ENCODE measurements around the gene PHLDA3.

The PHLDA3 gene

GRCh38 chr1:201468844-201469644 lies at the start of gene PHLDA3:
TSS of gene PHLDA3 (minus strand) at chr1:201469188. CDS start at chr1:201468786, 402 bp downstream.
- peak; percentile 80 for DNase-seq

- no peak for DNase-seq
Observed at GRCh38 chr1:201518071-201518470, 49.1 kb upstream of the PHLDA3 start.

GRCh38 chr1:201517631-201518030 lies 48.6 kb upstream of the PHLDA3 start:
- DNase-seq, result no peak

- DNase-seq, result no peak
Observed at GRCh38 chr1:201516511-201517127, 47.6 kb upstream of the PHLDA3 start.

GRCh38 chr1:201515895-201516294 lies 46.9 kb upstream of the PHLDA3 start:
- no peak for DNase-seq

GRCh38 chr1:201515062-201515750 lies 46.2 kb upstream of the PHLDA3 start:
- no peak for DNase-seq

GRCh38 chr1:201514466-201514865 lies 45.5 kb upstream of the PHLDA3 start:
- no peak for DNase-seq

- DNase-seq, result no peak
Observed at GRCh38 chr1:201513498-201514243, 44.7 kb upstream of the PHLDA3 start.

GRCh38 chr1:201511941-201512539 lies 43.1 kb upstream of the PHLDA3 start:
- no peak for DNase-seq

GRCh38 chr1:201511396-201511940 lies 42.5 kb upstream of the PHLDA3 start:
- DNase-seq, result no peak

- DNase-seq, result no peak
Observed at GRCh38 chr1:201510734-201511133, 41.7 kb upstream of the PHLDA3 start.

- DNase-seq, result no peak
Observed at GRCh38 chr1:201509601-201510374, 40.8 kb upstream of the PHLDA3 start.

- DNase-seq, result no peak
Observed at GRCh38 chr1:201508809-201509208, 39.8 kb upstream of the PHLDA3 start.

- no peak for DNase-seq
Observed at GRCh38 chr1:201507360-201507675, 38.3 kb upstream of the PHLDA3 start.

- peak; percentile 52 for DNase-seq
Observed at GRCh38 chr1:201506557-201507359, 37.8 kb upstream of the PHLDA3 start, which contains the start of gene CSRP1. TSS of gene CSRP1 (minus strand) at chr1:201507123. CDS start at chr1:201496303, 10,820 bp downstream.

- no peak for DNase-seq
Observed at GRCh38 chr1:201506092-201506491, 37.1 kb upstream of the PHLDA3 start.

- DNase-seq, result no peak
Observed at GRCh38 chr1:201505503-201505890, 36.5 kb upstream of the PHLDA3 start.

- no peak for DNase-seq
Observed at GRCh38 chr1:201504799-201505502, 36.0 kb upstream of the PHLDA3 start.

- DNase-seq, result no peak
Observed at GRCh38 chr1:201504179-201504631, 35.2 kb upstream of the PHLDA3 start.
